Measurements from ENCODE around the gene VCL.
A peak's percentile ranks its signal among the peaks of the same experiment; 100 is the strongest.
"Not testable (repeated sequence)": the region's sequence is repeated elsewhere in the genome, so short reads cannot be mapped to it uniquely, and the experiment has no call there.

The VCL gene

DNA sequence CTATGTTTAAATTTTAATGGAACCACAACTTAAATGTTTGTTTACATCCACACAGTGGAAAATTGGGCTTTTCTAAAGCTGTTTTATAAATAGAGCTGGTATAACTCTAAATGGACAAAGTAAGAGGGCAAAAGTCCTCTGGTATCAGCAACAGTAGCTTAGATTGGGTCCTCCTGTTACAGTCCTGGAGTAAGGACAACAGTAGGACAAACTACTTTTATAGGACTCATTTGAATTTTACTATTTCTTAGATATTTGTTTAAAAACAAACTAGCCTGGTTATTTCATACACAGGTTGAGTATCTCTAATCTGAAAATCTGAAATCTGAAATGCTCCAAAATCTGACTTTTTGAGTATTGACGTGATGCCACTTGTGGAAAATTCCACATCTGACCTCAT, 8.4 kb downstream of the VCL start:
- DNase-seq (ENCODE audit: low read depth) = no peak

DNA sequence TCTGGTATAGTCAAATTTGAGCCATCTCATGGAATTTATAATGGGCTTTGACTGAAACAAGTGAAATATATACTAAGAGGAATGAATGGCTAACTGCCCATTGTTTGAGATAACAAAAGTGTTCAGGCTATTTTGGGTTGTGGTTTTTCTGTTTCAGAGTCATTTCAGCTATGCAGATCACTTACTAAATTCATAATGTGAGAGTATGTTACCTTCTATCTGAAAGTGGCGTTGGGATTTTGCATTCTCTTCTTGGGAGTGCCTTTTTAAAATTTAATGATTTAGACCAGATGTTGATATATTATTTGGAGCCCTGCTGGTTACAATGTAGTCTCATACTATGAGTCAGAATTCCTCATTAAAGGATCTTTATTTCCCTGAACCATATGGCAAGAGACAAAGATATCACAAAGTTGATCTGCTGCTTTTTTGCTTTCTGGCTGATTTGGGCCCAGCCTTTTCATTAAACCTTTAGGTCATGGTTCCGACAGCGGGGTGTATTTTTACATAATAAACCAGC, 10.4 kb downstream of the VCL start:
- DNase-seq (ENCODE audit: low read depth) = peak; percentile 77

DNA sequence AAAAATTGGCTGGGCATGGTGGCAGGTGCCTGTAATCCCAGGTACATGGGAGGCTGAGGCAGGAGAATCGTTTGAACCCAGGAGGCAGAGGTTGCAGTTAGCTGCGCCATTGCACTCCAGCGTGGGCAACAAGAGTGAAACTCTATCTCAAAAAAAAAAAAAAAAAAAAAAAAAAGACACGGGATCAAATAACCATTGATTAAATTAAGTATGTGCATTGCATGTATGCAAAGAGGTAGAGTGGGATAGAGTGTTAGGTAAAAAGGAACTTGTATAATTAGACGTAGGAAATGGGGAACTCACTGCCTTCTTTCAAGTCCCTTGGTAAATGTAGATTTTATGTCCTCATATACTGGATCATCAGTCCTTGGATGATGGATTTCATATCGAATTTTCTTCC, 13.1 kb downstream of the VCL start:
- no peak for DNase-seq (ENCODE audit: low read depth)

DNA sequence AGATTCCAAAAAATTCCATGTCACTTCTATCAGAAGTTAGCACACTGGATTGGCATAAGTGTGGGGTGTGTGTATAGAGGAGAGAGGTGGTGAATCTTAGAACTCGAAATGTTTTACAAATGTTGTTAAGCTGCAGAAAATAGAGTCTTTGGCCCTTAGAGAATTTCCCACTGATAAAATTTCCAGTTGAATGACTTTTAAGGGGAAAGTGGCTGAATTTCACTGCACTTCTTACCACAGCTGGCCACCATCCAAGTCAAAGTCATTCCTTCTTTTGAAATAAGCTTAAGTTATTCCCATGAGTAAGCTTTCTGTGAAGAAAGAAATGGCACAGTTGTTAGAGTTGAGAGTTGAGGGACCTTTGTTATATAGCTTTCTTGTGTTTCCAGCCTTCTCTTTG, 13.9 kb downstream of the VCL start:
- peak; percentile 74 for DNase-seq (ENCODE audit: low read depth)

DNA sequence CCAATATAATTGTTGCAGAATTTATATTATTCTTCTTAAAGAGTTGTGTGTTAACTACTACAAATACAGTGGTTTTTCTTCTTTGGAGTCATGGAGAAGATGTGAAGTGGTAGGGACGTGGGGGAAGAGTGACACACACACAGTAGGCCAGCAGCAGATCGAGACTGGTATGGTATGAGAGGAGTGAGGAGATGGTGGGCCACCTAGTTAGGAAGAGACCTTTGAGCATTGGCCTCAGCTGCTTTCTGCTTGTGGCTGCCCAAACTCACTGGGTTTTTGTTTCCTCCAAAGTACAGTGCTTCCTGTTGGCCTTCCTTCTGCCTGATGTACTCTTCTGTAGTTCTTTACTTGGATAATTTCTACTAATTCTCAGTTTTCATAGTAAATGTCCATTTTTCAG, 14.6 kb downstream of the VCL start:
- no peak for DNase-seq (ENCODE audit: low read depth)

DNA sequence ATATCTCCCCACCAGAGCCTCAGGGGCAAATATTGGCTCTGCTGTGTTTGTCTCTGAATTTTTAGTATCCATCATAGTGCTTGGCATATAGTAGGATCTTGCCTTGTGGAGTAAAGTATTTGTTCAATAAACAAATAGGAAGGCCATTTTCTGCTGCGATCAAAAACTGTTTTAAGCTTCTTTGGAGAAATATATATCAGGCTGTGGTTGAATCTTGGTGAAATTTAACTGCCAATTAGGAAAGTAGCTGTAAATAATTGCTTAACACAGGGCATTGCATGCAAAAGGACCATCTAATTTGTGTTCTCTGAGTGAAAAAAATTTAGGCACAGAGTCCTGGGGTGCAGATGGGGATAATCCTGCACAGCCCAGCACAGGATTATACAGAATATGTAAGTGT, 15.1 kb downstream of the VCL start:
- no peak for DNase-seq (ENCODE audit: low read depth)

DNA sequence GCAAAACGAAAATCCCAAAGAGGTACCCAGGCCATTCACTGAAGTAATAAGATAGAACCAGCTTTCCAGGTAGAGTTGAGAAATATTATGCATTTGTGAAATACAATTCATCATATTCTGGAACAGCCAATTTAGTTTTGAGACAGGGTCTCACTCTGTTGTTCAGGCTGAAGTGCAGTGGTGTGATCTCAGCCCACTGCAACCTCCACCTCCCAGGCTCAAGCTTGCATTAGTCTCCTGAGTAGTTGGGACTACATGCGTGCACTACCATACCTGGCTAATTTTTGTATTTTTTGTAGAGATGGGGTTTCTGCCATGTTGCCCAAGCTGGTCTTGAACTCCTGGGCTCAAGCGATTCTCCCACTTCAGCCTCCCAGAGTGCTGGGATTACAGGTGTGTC, 16.7 kb downstream of the VCL start:
- not testable (repeated sequence) for DNase-seq (ENCODE audit: low read depth)

DNA sequence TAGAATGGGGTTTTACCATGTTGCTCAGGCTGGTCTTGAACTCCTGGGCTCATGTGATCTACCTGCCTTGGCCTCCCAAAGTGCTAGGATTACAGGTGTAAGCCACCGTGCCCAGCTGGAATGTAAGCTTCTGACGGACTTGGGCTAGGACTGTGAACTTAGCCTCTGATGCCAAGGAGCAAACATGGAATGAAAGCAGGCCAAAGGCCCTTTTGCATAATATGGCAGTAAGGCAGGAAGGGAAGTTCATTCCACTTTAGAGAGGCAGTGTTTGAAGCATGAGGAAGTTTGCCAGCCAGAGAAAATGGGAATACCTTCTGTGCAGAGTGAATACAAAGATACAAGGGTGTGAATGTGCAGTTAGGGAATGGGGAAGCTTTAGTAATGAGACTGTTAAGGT, 20.3 kb downstream of the VCL start:
- DNase-seq (ENCODE audit: low read depth) = no peak

DNA sequence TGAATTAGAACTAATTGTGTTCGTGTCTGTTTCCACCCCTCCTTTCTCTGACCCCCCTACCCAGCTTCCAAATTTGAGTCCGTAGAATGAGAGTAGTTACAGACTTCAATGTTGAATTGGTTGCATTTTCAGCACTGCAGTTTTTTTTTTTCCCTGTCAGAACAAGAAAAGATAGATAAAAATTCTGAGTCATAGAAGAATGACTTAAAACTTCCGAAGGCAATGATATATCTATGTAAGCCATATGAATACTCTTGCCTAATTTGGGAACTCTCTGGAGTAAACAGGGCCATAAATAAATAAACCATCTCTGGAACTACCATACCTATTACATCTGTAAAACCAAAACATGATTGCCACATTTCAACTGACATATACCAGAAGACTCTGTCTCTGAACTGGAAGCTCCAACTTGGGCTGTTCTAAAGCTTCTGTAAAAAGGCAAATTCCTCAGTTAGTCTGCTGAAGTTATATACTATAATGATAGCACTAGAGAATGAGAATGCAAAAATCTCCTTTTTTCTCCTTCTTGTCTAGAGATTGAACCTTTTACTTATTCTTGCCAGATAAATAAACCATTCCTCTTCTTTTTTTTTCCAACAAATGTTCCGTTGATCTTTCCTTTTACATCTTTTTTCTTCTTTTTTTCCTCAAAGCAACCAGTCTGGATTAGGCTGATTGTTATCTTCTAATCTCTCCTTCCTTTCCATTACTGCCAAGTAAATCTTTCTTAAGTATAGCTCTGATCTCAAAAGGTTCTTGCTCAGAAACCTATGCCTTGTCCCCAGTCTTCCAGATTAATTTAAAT, 23.5 kb downstream of the VCL start:
- peak; percentile 60 for DNase-seq (ENCODE audit: low read depth)

DNA sequence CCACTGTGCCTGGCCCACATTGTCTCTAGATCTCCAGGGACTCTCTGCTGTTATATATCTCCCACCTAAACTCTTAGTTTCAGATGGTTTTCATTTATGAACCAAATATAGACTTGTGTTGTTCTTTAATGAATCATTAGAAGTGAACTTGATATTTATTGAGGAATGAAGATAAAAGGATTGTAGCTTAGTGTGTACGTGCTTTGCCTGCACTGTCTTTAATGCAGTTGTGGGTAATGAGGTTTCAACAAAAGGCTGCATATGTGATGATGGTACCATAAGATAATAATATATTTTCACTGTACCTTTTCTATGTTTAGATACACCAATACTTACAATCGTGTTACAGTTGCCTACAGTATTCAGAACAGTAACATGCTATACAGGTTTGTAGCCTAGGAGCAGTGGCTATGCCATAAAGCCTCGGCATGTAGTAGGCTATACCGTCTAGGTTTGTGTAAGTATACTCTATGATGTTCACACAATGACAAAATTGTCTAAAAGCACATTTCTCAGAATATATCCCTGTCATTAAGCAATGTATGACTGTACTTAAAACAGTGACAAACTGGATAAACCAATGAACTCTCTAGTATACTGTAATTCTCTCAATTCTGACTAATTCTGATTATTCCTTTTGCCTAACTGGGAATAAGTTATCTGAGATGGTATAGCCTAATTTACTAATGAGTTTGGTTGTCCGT, 25.2 kb downstream of the VCL start:
- DNase-seq (ENCODE audit: low read depth) = no peak

DNA sequence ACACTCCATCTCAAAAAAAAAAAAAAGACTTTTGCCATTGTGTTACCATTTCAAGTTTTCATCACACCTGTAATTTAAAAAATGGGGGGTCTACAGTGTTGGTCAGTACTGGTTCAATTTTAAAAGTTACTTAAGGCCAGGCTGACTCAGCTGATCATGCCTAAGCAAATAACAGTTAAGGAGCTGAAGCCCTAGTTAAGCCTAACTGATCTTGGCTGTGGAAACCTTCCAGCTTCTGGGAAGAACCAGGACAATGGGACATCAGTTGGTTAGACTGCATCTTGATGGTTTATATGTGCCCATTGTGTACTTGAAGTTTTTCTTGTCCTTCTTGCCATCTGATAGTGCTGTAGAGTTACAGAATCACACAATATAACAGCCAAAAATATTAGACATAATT, 26.7 kb downstream of the VCL start:
- DNase-seq (ENCODE audit: low read depth) = no peak

DNA sequence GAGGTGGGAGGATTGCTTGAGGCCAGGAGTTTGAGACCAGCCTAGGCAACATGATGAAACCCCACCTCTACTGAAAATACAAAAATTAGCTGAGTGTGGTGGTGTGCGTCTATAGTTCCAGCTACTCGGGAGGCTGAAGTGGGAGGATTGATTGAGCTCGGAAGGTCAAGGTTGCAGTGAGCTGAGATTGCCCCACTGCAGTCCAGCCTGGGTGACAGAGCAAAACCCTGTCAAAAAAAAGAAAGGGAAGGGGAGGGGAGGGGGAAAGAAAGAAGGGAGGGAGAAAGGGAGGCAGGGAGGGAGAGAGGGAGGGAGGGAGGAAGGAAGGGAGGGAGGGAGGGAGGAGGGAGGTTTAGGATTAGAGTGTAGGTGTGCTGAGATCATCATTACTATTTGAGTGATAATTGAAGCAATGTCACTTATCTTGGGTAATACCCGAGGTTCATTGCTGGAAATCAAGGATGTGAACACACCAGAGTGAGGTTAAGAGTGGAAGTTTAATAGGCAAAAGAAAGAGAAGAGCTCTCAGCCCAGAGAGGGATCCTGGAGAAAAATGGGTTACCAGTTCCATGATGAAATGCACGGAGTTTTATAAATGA, 27.6 kb downstream of the VCL start:
- no peak for DNase-seq (ENCODE audit: low read depth)

DNA sequence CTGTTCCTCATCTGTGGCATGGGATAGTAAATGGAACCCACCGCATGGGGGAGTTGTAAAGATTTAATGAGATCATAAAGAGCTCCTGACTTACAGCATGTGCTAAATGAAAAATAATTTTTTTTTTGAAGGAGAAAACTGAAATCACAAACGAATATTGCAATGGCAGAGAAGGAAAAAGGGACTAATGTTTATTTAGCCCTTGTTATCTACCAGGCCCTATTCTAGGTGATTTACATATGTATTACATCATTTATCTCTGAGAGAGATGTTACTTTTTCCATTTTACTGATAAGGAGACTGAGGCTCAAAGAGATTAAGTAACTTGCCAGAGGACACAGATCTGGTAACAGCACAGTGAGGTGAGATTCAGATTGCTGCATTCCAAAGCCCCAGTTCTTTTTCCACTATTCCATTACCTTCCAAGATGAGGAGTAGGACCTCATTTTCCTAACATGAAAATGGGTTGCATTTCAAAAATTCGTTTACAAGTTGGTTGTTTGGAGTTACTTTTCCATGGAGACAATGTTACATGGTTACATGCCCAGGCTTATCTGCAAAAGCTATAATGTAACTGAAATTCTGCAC, 28.6 kb downstream of the VCL start:
- DNase-seq (ENCODE audit: low read depth) = no peak

DNA sequence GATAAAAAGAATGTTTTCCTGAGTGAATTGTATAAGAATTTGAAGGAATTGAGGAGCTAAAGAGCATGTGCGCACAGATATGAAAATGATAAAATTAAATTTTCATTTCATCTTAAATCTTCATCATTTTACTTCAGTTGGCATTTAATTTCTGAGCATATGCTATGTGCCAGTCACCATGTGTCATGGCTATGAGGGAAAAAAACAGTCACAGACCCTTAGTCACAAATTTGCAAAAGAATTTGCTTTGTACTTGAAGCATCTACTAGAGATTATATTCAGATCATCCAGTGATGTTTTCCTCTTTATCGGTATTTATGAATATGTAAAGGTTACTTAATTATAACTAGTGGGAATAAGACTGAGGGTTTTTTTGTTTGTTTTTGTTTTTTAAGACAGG, 29.8 kb downstream of the VCL start:
- DNase-seq (ENCODE audit: low read depth) = no peak

DNA sequence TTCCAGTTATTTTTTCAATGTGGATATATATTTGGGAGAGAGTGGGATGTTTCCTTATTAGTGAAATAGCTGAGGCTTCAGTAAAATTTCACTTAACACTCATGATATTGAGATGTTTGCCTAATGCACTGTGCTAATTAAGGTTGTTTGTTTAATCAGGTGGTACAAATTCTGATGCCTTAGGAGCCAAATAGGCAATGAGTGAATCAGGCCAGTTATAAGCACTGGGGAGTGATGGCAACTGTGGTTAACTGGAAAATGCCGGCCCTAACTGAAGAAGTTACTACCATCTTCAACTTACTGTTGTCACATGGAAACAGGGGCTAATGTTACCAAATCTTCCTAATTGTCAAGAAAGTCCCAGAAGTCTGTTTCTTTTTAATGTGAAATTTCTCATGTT, 32.0 kb downstream of the VCL start:
- DNase-seq (ENCODE audit: low read depth) = no peak

DNA sequence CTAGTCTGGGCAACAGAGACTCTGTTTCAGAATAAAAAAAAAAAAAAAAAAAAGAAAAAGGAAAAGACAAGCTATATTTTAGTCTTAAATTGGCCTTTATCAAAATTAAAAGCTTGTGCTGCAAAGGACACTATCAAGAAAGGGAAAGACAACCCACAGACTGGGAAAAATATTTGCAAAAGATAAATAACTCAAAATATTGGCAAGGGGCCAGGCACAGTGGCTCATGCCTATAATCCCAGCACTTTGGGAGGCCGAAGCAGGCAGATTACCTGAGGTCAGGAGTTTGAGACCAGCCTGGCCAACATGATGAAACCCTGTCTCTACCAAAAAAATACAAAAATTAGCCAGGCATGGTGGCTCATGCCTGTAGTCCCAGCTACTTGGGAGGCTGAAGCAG, 34.3 kb downstream of the VCL start:
- DNase-seq (ENCODE audit: low read depth) = not testable (repeated sequence)

DNA sequence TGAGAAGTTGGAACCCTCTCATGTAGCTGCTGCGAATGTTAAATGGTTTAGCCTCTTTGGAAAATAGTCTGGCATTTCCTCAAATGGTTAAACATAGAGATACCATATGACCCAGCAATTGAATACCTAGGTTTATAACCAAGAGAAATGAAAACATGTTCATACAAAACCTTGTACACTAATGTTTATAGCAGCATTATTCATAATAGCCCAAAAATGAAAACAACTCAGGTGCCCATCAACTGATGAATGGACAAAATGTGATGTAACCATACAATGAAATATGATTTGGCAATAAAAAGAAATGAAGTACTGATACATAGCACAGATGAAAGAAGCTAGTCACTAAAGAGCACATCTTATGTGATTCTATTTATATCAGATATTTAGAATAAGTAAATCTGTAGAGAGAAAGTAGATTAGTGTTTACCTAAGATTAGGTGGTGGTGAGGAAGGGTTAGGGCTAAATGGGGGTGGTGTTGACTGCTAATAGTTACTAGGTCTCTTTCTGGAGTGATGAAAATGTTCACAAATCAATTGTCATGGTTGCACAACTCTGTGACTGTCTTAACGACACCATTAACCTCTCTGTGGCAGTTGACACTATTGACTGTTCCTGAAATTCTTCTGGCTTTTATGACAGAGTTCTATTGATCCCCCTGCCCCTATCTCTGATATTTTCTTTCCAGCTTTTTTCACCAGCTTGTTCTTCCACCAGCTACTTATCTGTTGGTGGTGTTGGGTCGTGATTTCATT, 35.2 kb downstream of the VCL start:
- no peak for DNase-seq (ENCODE audit: low read depth)

DNA sequence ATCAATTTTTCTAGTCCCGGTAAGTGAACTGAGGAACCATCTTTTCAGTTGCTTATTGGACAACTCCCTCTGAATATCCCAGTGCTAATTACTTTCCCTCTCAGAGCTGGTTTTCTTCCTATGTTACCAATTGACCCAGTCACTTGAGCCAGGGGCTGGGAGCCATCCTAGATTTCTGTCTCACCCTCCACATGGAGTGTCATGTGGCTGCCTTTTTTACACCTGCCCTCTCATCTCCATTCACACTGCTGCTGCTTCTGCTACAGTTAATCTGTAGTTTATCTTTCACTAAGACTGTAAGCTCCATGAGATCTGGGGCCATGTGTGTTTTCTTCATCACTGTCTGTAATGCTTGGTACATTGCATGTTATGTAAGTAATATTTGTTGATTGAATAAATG, 35.8 kb downstream of the VCL start:
- no peak for DNase-seq (ENCODE audit: low read depth)

DNA sequence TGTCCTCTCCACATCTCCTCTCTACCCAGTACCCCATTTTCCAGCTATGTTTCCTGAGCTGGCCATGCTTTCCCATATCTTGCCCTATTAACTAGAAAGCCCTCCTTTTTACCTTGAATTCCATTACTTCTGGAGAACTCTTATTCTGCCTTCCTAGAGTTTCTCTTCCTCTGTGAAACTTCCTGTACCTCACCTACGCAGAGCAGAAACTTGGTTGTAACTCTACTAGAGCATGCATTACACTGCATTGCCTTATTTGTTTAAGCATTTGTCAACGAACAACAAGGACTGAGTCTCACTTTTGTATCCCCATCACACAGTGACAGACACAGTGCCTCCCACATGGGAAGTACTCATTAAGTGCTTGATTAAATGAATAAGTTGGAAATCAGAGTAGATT, 36.4 kb downstream of the VCL start:
- DNase-seq (ENCODE audit: low read depth) = no peak

DNA sequence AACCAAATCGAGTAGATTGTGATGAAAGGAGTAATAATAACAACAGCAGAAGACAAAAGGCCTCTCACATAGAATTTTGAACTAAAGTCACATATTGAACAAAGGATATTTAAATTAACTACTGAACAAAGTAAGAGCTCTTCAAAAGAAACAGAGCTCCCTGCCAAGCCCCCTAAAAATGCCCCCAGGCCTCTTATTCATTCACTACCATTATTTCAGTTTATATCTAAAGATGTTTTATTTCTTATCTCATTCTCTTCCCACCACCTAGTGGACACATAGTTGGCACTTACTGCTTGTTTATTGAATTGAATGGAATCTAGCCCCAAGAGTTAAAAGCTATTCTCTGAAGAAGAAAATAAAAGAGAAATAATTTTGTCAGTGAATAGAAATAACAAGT, 37.4 kb downstream of the VCL start:
- no peak for DNase-seq (ENCODE audit: low read depth)

DNA sequence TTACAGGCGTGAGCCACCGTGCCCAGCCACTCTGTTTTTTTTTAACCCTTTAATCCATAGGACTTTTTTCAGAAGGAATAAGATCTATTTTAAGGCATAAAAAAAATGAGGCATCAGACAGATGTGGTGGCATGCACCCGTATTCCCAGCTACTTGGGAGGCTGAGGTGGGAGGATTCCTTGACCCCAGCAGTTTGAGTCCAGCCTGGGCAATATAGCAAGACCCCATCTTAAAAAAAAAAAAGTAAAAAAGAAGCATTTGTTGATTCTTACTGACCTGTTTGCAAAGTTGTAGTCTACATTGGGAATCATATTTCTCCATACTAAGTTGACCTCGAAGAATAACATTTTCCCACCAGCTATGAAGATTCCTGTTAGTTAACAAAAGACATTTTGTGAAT, 38.6 kb downstream of the VCL start:
- no peak for DNase-seq (ENCODE audit: low read depth)

DNA sequence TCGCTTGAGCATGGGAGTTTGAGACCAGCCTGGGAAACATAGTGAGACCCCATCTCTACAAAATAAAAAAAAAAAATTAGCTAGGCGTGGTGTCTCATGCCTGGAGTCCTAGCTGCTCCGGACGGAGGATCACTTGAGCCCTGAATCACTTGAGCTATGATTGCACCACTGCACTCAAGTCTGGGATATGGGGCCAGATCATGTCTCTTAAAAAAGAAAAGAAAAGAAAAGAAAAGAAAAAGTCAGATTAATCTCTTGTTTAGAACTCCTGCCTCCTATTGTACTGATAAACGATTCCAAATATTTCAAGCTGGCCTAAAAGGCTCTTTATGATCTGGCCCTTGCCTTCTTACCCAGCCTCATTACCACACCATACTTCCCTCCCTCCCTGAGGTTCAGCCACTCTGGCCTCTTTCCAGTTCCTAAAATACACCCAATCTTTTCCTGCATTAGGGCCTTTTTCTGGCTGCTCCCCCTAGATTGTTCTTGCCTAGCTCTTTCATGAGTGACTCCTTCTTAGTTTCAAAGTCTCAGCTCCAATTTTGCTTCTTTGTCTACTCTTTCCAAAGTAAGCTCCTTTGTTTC, 41.7 kb downstream of the VCL start:
- peak; percentile 47 for DNase-seq (ENCODE audit: low read depth)

Measured in fibroblast of the conjunctiva (primary cell).